CD14-positive monocyte (primary cell): ENCODE data around the gene ACOT7. TPM values are rescaled to one million over a fixed set of nuclear protein-coding genes. Genes with fewer than 3 reads are reported as not detected.
A peak's percentile ranks its signal among the peaks of the same experiment; 100 is the strongest.
"Not testable (repeated sequence)": the region's sequence is repeated elsewhere in the genome, so short reads cannot be mapped to it uniquely, and the experiment has no call there.

ENCODE experiments used
- DNase-seq, 3 donors: peaks; one replicate each; pipeline ENCODE4 v3.0.0-alpha.2; 2011 to 2022
- H2AFZ ChIP-seq: 2 replicates; pipeline ENCODE4 v1.6.0; 2012; ENCODE audit warnings: mild to moderate bottlenecking, low read depth, low read length, inconsistent platforms; ENCODE audit not compliant: insufficient read depth, poor library complexity, severe bottlenecking
- H3K27ac ChIP-seq, 2 donors: 1 replicate in 1 of 2; 2 replicates in 1 of 2; pipeline ENCODE4 v1.5.1; 2012 to 2013; ENCODE audit warnings: low read length in 2 of 2, control low read depth in 1 of 2, inconsistent platforms in 1 of 2, low read depth in 1 of 2, mild to moderate bottlenecking in 1 of 2
- H3K27me3 ChIP-seq, 2 donors: one replicate each; pipeline versions ENCODE4 v1.6.0 to v1.6.1; 2011 to 2013; ENCODE audit warnings: low read length in 2 of 2; ENCODE audit not compliant: control insufficient read depth in 2 of 2, insufficient read depth in 2 of 2
- H3K36me3 ChIP-seq, 2 donors: replicated peaks in 1 of 2; 1 replicate in 1 of 2; 2 replicates in 1 of 2; pipeline versions ENCODE4 v1.5.1 to v1.6.1; 2012 to 2013; ENCODE audit warnings: low read length in 2 of 2, control low read depth in 1 of 2, inconsistent platforms in 1 of 2, mild to moderate bottlenecking in 1 of 2; ENCODE audit not compliant: insufficient read depth in 2 of 2, control insufficient read depth in 1 of 2
- H3K4me1 ChIP-seq, 2 donors: 1 replicate in 1 of 2; 2 replicates in 1 of 2; pipeline versions ENCODE4 v1.5.1 to v1.6.1; 2012 to 2013; ENCODE audit warnings: low read length in 2 of 2, control low read depth in 1 of 2, inconsistent platforms in 1 of 2, mild to moderate bottlenecking in 1 of 2, moderate library complexity in 1 of 2; ENCODE audit not compliant: insufficient read depth in 2 of 2, control insufficient read depth in 1 of 2
- H3K4me2 ChIP-seq: replicated peaks from 2 replicates; pipeline ENCODE3; 2012; ENCODE audit warnings: low read length, moderate library complexity, mild to moderate bottlenecking; ENCODE audit not compliant: poor library complexity, severe bottlenecking; ENCODE audit errors: extremely low read depth
- H3K4me3 ChIP-seq, 3 experiments: fragments of 200-600 bp in 1 of 3; sonication (generic) in 1 of 3; replicated peaks in 1 of 3; 1 replicate in 2 of 3; 2 replicates in 1 of 3; pipeline ENCODE4 v1.5.1; 2011 to 2013; ENCODE audit warnings: low read length in 3 of 3, mild to moderate bottlenecking in 3 of 3, control low read depth in 2 of 3, low read depth in 2 of 3, inconsistent platforms in 1 of 3, moderate library complexity in 1 of 3
- H3K79me2 ChIP-seq: 2 replicates; pipeline ENCODE4 v1.6.0; 2012; ENCODE audit warnings: mild to moderate bottlenecking, control low read depth, inconsistent platforms, low read length, moderate library complexity; ENCODE audit not compliant: insufficient read depth
- H3K9ac ChIP-seq: 2 replicates; pipeline ENCODE4 v1.6.0; 2017; ENCODE audit warnings: low read length, mild to moderate bottlenecking; ENCODE audit not compliant: insufficient read depth, poor library complexity, severe bottlenecking
- H3K9me3 ChIP-seq, 2 donors: replicated peaks in 1 of 2; 1 replicate in 1 of 2; 2 replicates in 1 of 2; pipeline versions ENCODE4 v1.5.1 to v1.6.1; 2012 to 2013; ENCODE audit warnings: low read length in 2 of 2, control low read depth in 1 of 2; ENCODE audit not compliant: control insufficient read depth in 1 of 2, insufficient read depth in 1 of 2
- H4K20me1 ChIP-seq: 2 replicates; pipeline ENCODE4 v1.6.0; 2012; ENCODE audit warnings: mild to moderate bottlenecking, low read length, control low read depth, moderate library complexity; ENCODE audit not compliant: insufficient read depth
- H3K27ac Mint-ChIP-seq, 7 donors: one replicate each; pipeline ENCODE4 v1.8.0; 2020; ENCODE audit warnings: mild to moderate bottlenecking in 7 of 7, mixed read lengths in 7 of 7, moderate library complexity in 6 of 7, inconsistent platforms in 2 of 7
- H3K27me3 Mint-ChIP-seq, 3 donors: one replicate each; pipeline ENCODE4 v1.8.0; 2021 to 2022; ENCODE audit warnings: low read depth in 3 of 3, mild to moderate bottlenecking in 3 of 3, mixed read lengths in 3 of 3, moderate library complexity in 3 of 3, inconsistent platforms in 1 of 3
- H3K36me3 Mint-ChIP-seq, 2 donors: one replicate each; pipeline ENCODE4 v1.8.0; 2020; ENCODE audit warnings: mixed read lengths in 2 of 2, inconsistent platforms in 1 of 2, mild to moderate bottlenecking in 1 of 2
- H3K4me1 Mint-ChIP-seq: one replicate; pipeline ENCODE4 v1.8.0; 2020; ENCODE audit warnings: mild to moderate bottlenecking, mixed read lengths
- H3K4me3 Mint-ChIP-seq, 2 donors: one replicate each; pipeline ENCODE4 v1.8.0; 2020; ENCODE audit warnings: mild to moderate bottlenecking in 2 of 2, mixed read lengths in 2 of 2, moderate library complexity in 1 of 2
- H3K9me3 Mint-ChIP-seq, 7 donors: one replicate each; pipeline ENCODE4 v1.8.0; 2020 to 2022; ENCODE audit warnings: mixed read lengths in 7 of 7, mild to moderate bottlenecking in 6 of 7, moderate library complexity in 6 of 7, inconsistent platforms in 2 of 7
- CTCF ChIP-seq: fragments of 200-600 bp; IDR thresholded peaks from one replicate; pipeline ENCODE4 v1.8.0; 2022; ENCODE audit warnings: antibody characterized with exemption, mild to moderate bottlenecking
- WGBS: methylation state at CpG from one replicate; pipeline ENCODE4 v1.1.5; 2013; ENCODE audit warnings: missing lambda C conversion rate; ENCODE audit not compliant: insufficient coverage; 5-methylcytosine and 5-hydroxymethylcytosine counted together
- intact Hi-C, 2 donors: fragments of 100-400 bp; cut with micrococcal nuclease; formaldehyde crosslinking; loops; one replicate each; pipeline versions ENCODE4 v1.15.0 to v1.15.1; 2023
- polyA plus RNA-seq, 3 donors: library from polyadenylated mRNA; depleted of rRNA in 1 of 3; unstranded in 2 of 3; stranded (reverse) in 1 of 3; fragments of 300-500 nt in 2 of 3; fragments of >200 nt in 1 of 3; fragmentation: Illumina TruSeq in 2 of 3; gene quantifications; 1 replicate in 2 of 3; 2 replicates in 1 of 3; pipeline ENCODE4 v1.2.3, GENCODE V29; 2012 to 2021

The ACOT7 gene
- polyA plus RNA-seq, 3 donors: 0.63 to 4.3 (median 1.4) TPM

GRCh38 chr1:6365047-6365446 is 28.5 kb downstream of the ACOT7 start:
- Mint-ChIP-seq H3K27me3 (no peaks in the 10 kb centered on the region), H3K4me1 (peaks cover 13% of the 10 kb centered on the region), H3K36me3 (peaks cover 0 to 9% of the 10 kb centered on the region in 2 donors), H3K27ac (peak overlapping the region in 1 of 7 donors; percentile 69), H3K9me3 (peaks cover 5 to 17% (median 12%) of the 10 kb centered on the region in 7 donors), H3K4me3 (no peak overlapping the region)
- WGBS: 62% methylated on average over 2 of the region's 5 CpGs
- intact Hi-C loops: no loop called here
- Histone ChIP-seq H3K27me3 (no peaks in the 10 kb centered on the region), H3K36me3 (no peaks in the 10 kb centered on the region), H3K4me2 (no peak overlapping the region), H4K20me1 (no peaks in the 10 kb centered on the region), H3K9ac (no peak overlapping the region), H3K4me3 (no peak overlapping the region), H3K9me3 (peaks cover 0 to 12% of the 10 kb centered on the region in 2 donors), H2AFZ (no peak overlapping the region), H3K79me2 (no peaks in the 10 kb centered on the region), H3K27ac (no peak overlapping the region), H3K4me1 (peaks cover 0 to 3% of the 10 kb centered on the region in 2 donors)
- TF ChIP-seq CTCF: no peak
- no peak for DNase-seq

GRCh38 chr1:6363085-6363884 is 30.3 kb downstream of the ACOT7 start:
- H3K4me3 Mint-ChIP-seq, H3K27ac ChIP-seq, H3K27ac Mint-ChIP-seq, H3K79me2 ChIP-seq, H3K27me3 Mint-ChIP-seq, H3K4me3 ChIP-seq, H3K4me2 ChIP-seq, H4K20me1 ChIP-seq, H3K36me3 Mint-ChIP-seq, H3K36me3 ChIP-seq, H2AFZ ChIP-seq, H3K27me3 ChIP-seq, H3K9me3 ChIP-seq, H3K9ac ChIP-seq: not testable (repeated sequence)
- intact Hi-C loops: loop anchor here in 1 of 2 donors (1.0 kb wide), 1 partner anchor 40 kb away; no protein-coding TSS in a partner anchor
- H3K4me1 Mint-ChIP-seq: peaks cover 22% of the 10 kb centered on the region
- peaks cover 3 to 11% (median 8%) of the 10 kb centered on the region in 7 donors for H3K9me3 Mint-ChIP-seq
- WGBS: 61% methylated on average over 14 of the region's 20 CpGs
- peak; percentile 84 for TF ChIP-seq CTCF
- peaks cover 9 to 19% of the 10 kb centered on the region in 2 donors for H3K4me1 ChIP-seq
- peak in 1 of 3 donors; percentile 8 for DNase-seq
